H1 (cell line): ENCODE data around the gene NTN5.

Source experiments
- EP300 ChIP-seq, 2 experiments: IDR thresholded peaks; 1 replicate in 1 of 2; 2 replicates in 1 of 2; pipeline ENCODE4 v1.6.1; 2011 to 2012; ENCODE audit warnings: low read depth in 2 of 2, low read length in 2 of 2, mild to moderate bottlenecking in 2 of 2, borderline replicate concordance in 1 of 2, inconsistent platforms in 1 of 2, moderate library complexity in 1 of 2
- EZH2 ChIP-seq: fragments of 200-600 bp; sonication (generic); IDR thresholded peaks from 2 replicates; pipeline ENCODE4 v1.7.1; 2012; ENCODE audit warnings: low read depth, mild to moderate bottlenecking, moderate library complexity, low read length, inconsistent platforms; ENCODE audit not compliant: severe bottlenecking
- GABPA ChIP-seq: IDR thresholded peaks from 2 replicates; pipeline ENCODE4 v1.6.1; 2011; ENCODE audit warnings: mild to moderate bottlenecking, low read length, moderate library complexity, borderline replicate concordance; ENCODE audit not compliant: insufficient read depth
- HDAC6 ChIP-seq: IDR thresholded peaks from one replicate; pipeline ENCODE4 v1.7.1; 2012; ENCODE audit warnings: low read depth, mild to moderate bottlenecking, inconsistent platforms, low read length, moderate library complexity
- KDM1A ChIP-seq: fragments of 200-600, 300-600 bp; sonication (generic); IDR thresholded peaks from 2 replicates; pipeline ENCODE4 v1.7.1; 2016; ENCODE audit warnings: mild to moderate bottlenecking, low read length, borderline replicate concordance
- POLR2A ChIP-seq, 2 experiments: IDR thresholded peaks; 1 replicate in 1 of 2; 2 replicates in 1 of 2; pipeline ENCODE4 v1.6.1; 2011; ENCODE audit warnings: low read depth in 2 of 2, low read length in 2 of 2, mild to moderate bottlenecking in 2 of 2; ENCODE audit errors: control extremely low read depth in 1 of 2
- POLR2AphosphoS5 ChIP-seq: IDR thresholded peaks from 2 replicates; pipeline ENCODE4 v1.6.1; 2011; ENCODE audit warnings: low read depth, low read length
- SIN3A ChIP-seq, 2 experiments: IDR thresholded peaks in 1 of 2; conservative IDR thresholded peaks in 1 of 2; 2 replicates each; pipeline ENCODE4 v1.6.1; 2011 to 2012; ENCODE audit warnings: low read length in 2 of 2, improper control_type of control experiment in 1 of 2, low read depth in 1 of 2, mild to moderate bottlenecking in 1 of 2
- TCF12 ChIP-seq: IDR thresholded peaks from 2 replicates; pipeline ENCODE4 v1.6.1; 2011; ENCODE audit warnings: low read depth, mild to moderate bottlenecking, low read length
- TF ChIP-seq, protein P1 (sequence below), 3 experiments: IDR thresholded peaks; 1 replicate in 2 of 3; 2 replicates in 1 of 3; pipeline versions ENCODE4 v1.5.1 to v1.6.1; 2011; ENCODE audit warnings: low read length in 3 of 3, mild to moderate bottlenecking in 3 of 3, inconsistent platforms in 2 of 3, low read depth in 1 of 3, moderate library complexity in 1 of 3; ENCODE audit not compliant: insufficient read depth in 1 of 3; ENCODE audit errors: control extremely low read depth in 1 of 3

DNA sequence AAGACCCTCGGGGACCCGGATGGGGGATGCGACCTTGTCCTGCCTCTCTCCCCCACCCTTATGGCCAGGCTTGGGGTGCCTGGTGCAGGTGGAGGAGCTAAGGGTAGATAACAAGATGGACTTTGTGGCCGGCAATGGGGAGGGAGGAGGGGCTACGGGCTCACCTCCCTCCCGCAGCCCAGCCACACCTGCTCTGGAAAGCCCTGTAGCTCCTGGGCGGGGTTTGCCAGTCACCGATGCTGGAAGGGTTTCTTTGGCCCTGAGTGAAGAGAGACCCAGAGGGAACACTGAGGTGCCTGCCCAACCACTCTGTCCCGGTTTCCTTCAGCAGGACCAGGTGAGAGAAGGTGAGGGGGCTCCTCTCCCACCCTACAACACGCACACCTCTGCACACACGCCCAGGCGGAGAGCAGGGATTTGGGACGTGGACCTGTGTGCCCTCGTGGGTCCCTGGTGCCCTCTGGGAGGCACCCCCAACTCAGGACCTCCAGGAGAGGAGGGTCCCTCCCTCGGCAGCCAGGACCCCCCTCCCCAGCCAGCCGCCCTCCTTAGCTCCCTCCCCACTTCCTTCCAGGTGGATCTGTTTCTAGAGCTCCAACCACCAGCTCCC is 23.0 kb upstream of the NTN5 start, which contains the start of gene FUT2:
- TF ChIP-seq, protein P1, sequence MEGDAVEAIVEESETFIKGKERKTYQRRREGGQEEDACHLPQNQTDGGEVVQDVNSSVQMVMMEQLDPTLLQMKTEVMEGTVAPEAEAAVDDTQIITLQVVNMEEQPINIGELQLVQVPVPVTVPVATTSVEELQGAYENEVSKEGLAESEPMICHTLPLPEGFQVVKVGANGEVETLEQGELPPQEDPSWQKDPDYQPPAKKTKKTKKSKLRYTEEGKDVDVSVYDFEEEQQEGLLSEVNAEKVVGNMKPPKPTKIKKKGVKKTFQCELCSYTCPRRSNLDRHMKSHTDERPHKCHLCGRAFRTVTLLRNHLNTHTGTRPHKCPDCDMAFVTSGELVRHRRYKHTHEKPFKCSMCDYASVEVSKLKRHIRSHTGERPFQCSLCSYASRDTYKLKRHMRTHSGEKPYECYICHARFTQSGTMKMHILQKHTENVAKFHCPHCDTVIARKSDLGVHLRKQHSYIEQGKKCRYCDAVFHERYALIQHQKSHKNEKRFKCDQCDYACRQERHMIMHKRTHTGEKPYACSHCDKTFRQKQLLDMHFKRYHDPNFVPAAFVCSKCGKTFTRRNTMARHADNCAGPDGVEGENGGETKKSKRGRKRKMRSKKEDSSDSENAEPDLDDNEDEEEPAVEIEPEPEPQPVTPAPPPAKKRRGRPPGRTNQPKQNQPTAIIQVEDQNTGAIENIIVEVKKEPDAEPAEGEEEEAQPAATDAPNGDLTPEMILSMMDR (IDR thresholded peaks at IDR 0.05; ENCODE audit: control extremely low read depth in 1 of 3, insufficient read depth in 1 of 3, low read depth in 1 of 3, low read length in 3 of 3), result no peak
- no peak for TF ChIP-seq EP300 (IDR thresholded peaks at IDR 0.05; ENCODE audit: borderline replicate concordance in 1 of 2, low read depth in 2 of 2, low read length in 2 of 2)
- no peak for TF ChIP-seq SIN3A (conservative IDR thresholded peaks at IDR 0.05 in 1 of 2, IDR thresholded peaks at IDR 0.05 in 1 of 2; ENCODE audit: low read depth in 1 of 2, low read length in 2 of 2)
- no peak for TF ChIP-seq KDM1A
- TF ChIP-seq POLR2AphosphoS5, result peak; percentile 31; the same call in 1 of the 2 replicates
- TF ChIP-seq GABPA, result no peak
- 0 out of 3 replicates have a peak, but pooled peaks of 1 of the 2 experiments have one; percentile 32 for TF ChIP-seq POLR2A (IDR thresholded peaks at IDR 0.05; ENCODE audit: control extremely low read depth in 1 of 2, low read depth in 2 of 2, low read length in 2 of 2)
- TF ChIP-seq HDAC6, result no peak
- no peak for TF ChIP-seq EZH2
- TF ChIP-seq TCF12, result no peak
